HCT116 (cell line): Measurements from ENCODE around the gene ATP2C1. TPM values are rescaled to one million over a fixed set of nuclear protein-coding genes. Genes with fewer than 3 reads are reported as not detected.

Source experiments
- ATAC-seq: fragments of 200-7000 bp; cut with Tn5 transposase; 2 replicates; pipeline ENCODE4 v1.9.1; 2020; ENCODE audit warnings: mild to moderate bottlenecking, moderate library complexity
- BruUV-seq: library from RNA; stranded (reverse); fragments of 400-500 nt; replicated peaks from 2 replicates; lab custom pipeline; 2021; lab: Mats Ljungman, UMichigan
- CTCF ChIA-PET: fragments of 300-600 bp; sonication (Branson Sonifier 250); formaldehyde crosslinking; loops from one replicate; lab custom pipeline; 2021; ENCODE audit warnings: antibody characterized with exemption; lab: Charles Lee
- POLR2A ChIA-PET: fragments of 300-600, 350-600 bp; sonication (Branson Sonifier 250); formaldehyde crosslinking; loops from one replicate; lab custom pipeline; 2021; ENCODE audit warnings: antibody characterized with exemption; lab: Charles Lee
- RAD21 ChIA-PET, 2 experiments: fragments of 300-600 bp; sonication (Branson Sonifier 250); formaldehyde crosslinking; loops; one replicate each; lab custom pipeline; 2023; ENCODE audit warnings: low total read pairs in 2 of 2; ENCODE audit not compliant: uncharacterized antibody in 2 of 2, unreplicated experiment in 2 of 2, low non-redundant PET in 1 of 2; lab: Charles Lee
- DNase-seq: peaks from one replicate; pipeline ENCODE4 v3.0.0-alpha.2; 2010; ENCODE audit warnings: low read depth, low spot score
- H2AFZ ChIP-seq: fragments of 200-600 bp; shearing (Covaris generic), sonication (generic); 2 replicates; pipeline ENCODE4 v1.6.1; 2017; ENCODE audit warnings: low read depth, mixed run types, mixed read lengths, antibody characterized with exemption, low read length; ENCODE audit not compliant: poor library complexity, severe bottlenecking
- H3K27ac ChIP-seq: 2 replicates; pipeline ENCODE4 v1.5.1; 2012; ENCODE audit warnings: low read depth, low read length
- H3K27me3 ChIP-seq: fragments of 200-600 bp; sonication (generic); 2 replicates; pipeline ENCODE4 v1.6.1; 2016; ENCODE audit warnings: mixed run types, low read length, mixed read lengths; ENCODE audit not compliant: insufficient read depth
- H3K36me3 ChIP-seq, 2 experiments: fragments of 200-500 bp in 1 of 2; fragments of 200-600 bp in 1 of 2; sonication (Bioruptor generic) in 1 of 2; sonication (generic) in 1 of 2; 2 replicates each; pipeline versions ENCODE4 v1.5.1 to v1.6.1; 2014 to 2016; ENCODE audit warnings: low read length in 2 of 2, inconsistent platforms in 1 of 2, mixed read lengths in 1 of 2, mixed run types in 1 of 2; ENCODE audit not compliant: insufficient read depth in 2 of 2, control insufficient read depth in 1 of 2
- H3K4me1 ChIP-seq, 2 experiments: fragments of 200-600 bp in 1 of 2; sonication (generic) in 1 of 2; 2 replicates each; pipeline versions ENCODE4 v1.5.1 to v1.6.1; 2012 to 2017; ENCODE audit warnings: low read length in 2 of 2, inconsistent platforms in 1 of 2, mild to moderate bottlenecking in 1 of 2, mixed read lengths in 1 of 2, mixed run types in 1 of 2, moderate library complexity in 1 of 2; ENCODE audit not compliant: insufficient read depth in 2 of 2, control insufficient read depth in 1 of 2
- H3K4me2 ChIP-seq: fragments of 200-600 bp; sonication (generic); 2 replicates; pipeline ENCODE4 v1.6.1; 2017; ENCODE audit warnings: mixed run types, low read length, mixed read lengths
- H3K4me3 ChIP-seq, 2 experiments: fragments of 200-600 bp in 1 of 2; sonication (generic) in 1 of 2; replicated peaks in 1 of 2; 2 replicates each; pipeline ENCODE4 v1.5.1; 2011 to 2016; ENCODE audit warnings: low read length in 2 of 2, control low read depth in 1 of 2, low read depth in 1 of 2, mild to moderate bottlenecking in 1 of 2, mixed read lengths in 1 of 2, mixed run types in 1 of 2
- H3K79me2 ChIP-seq: fragments of 200-600 bp; sonication (generic); 2 replicates; pipeline ENCODE4 v1.6.1; 2017; ENCODE audit warnings: mild to moderate bottlenecking, mixed run types, low read length, moderate library complexity, mixed read lengths; ENCODE audit not compliant: insufficient read depth
- H3K9ac ChIP-seq: fragments of 200-600 bp; sonication (generic); 2 replicates; pipeline ENCODE4 v1.6.1; 2016; ENCODE audit warnings: low read length, mixed read lengths
- H3K9me2 ChIP-seq: fragments of 200-600 bp; sonication (generic), shearing (Covaris generic); 2 replicates; pipeline ENCODE4 v1.6.1; 2017; ENCODE audit warnings: mixed run types, mild to moderate bottlenecking, moderate library complexity; ENCODE audit not compliant: insufficient read depth
- H3K9me3 ChIP-seq, 2 experiments: fragments of 200-500 bp in 1 of 2; fragments of 200-600 bp in 1 of 2; sonication (Bioruptor generic) in 1 of 2; sonication (generic) in 1 of 2; 2 replicates each; pipeline ENCODE4 v1.6.1; 2014 to 2017; ENCODE audit warnings: low read length in 2 of 2, mixed read lengths in 2 of 2, inconsistent platforms in 1 of 2, low read depth in 1 of 2, mild to moderate bottlenecking in 1 of 2, mixed run types in 1 of 2, moderate library complexity in 1 of 2; ENCODE audit not compliant: control insufficient read depth in 1 of 2, insufficient read depth in 1 of 2
- H4K20me1 ChIP-seq: fragments of 200-600 bp; sonication (generic), shearing (Covaris generic); 2 replicates; pipeline ENCODE4 v1.6.1; 2017; ENCODE audit warnings: mixed run types, mild to moderate bottlenecking, moderate library complexity; ENCODE audit not compliant: insufficient read depth
- CBX3 ChIP-seq: IDR thresholded peaks from 2 replicates; pipeline ENCODE4 v1.6.1; 2012; ENCODE audit warnings: low read depth
- CEBPB ChIP-seq: IDR thresholded peaks from 2 replicates; pipeline ENCODE4 v1.6.1; 2012; ENCODE audit warnings: low read depth
- EGR1 ChIP-seq: IDR thresholded peaks from 2 replicates; pipeline ENCODE4 v1.6.1; 2012; ENCODE audit warnings: low read depth
- EZH2 ChIP-seq: fragments of 200-600 bp; sonication (generic); IDR thresholded peaks from 2 replicates; pipeline ENCODE4 v1.6.1; 2017; ENCODE audit warnings: antibody characterized with exemption, mixed run types
- FOSL1 ChIP-seq: IDR thresholded peaks from 2 replicates; pipeline ENCODE4 v1.6.1; 2012; ENCODE audit warnings: low read depth
- MAX ChIP-seq: IDR thresholded peaks from 2 replicates; pipeline ENCODE4 v1.6.1; 2012
- POLR2A ChIP-seq: IDR thresholded peaks from 2 replicates; pipeline ENCODE4 v1.7.0; 2011; ENCODE audit warnings: borderline replicate concordance; ENCODE audit not compliant: insufficient read depth, insufficient read length; ENCODE audit errors: extremely low read depth
- POLR2AphosphoS5 ChIP-seq: IDR thresholded peaks from 2 replicates; pipeline ENCODE4 v1.6.1; 2011; ENCODE audit warnings: mild to moderate bottlenecking, low read depth, low read length, moderate library complexity
- RAD21 ChIP-seq: IDR thresholded peaks from 2 replicates; pipeline ENCODE4 v1.6.1; 2012; ENCODE audit warnings: low read depth, mild to moderate bottlenecking
- REST ChIP-seq: IDR thresholded peaks from 2 replicates; pipeline ENCODE4 v1.6.1; 2012; ENCODE audit warnings: low read depth
- SP1 ChIP-seq: IDR thresholded peaks from 2 replicates; pipeline ENCODE4 v1.6.1; 2012; ENCODE audit warnings: low read depth
- SRF ChIP-seq: IDR thresholded peaks from 2 replicates; pipeline ENCODE4 v1.6.1; 2012; ENCODE audit warnings: low read depth
- TCF7L2 ChIP-seq: IDR thresholded peaks from 2 replicates; pipeline ENCODE4 v1.7.0; 2011; ENCODE audit warnings: borderline replicate concordance, inconsistent platforms; ENCODE audit not compliant: insufficient read depth, insufficient read length; ENCODE audit errors: extremely low read depth
- YY1 ChIP-seq: IDR thresholded peaks from 2 replicates; pipeline ENCODE4 v1.6.1; 2011; ENCODE audit warnings: low read length, low read depth, moderate library complexity, mild to moderate bottlenecking; ENCODE audit not compliant: insufficient replicate concordance; ENCODE audit errors: extremely low read depth
- ZBTB33 ChIP-seq: IDR thresholded peaks from 2 replicates; pipeline ENCODE4 v1.6.1; 2011; ENCODE audit warnings: mild to moderate bottlenecking, low read length, moderate library complexity; ENCODE audit not compliant: insufficient replicate concordance; ENCODE audit errors: extremely low read depth
- ZFX ChIP-seq: fragments of 450-650 bp; IDR thresholded peaks from 2 replicates; pipeline ENCODE4 v1.6.1; 2017
- ZNF274 ChIP-seq: fragments of 200-500 bp; sonication (Bioruptor generic); IDR thresholded peaks from 2 replicates; pipeline ENCODE4 v1.6.1; 2014; ENCODE audit warnings: mild to moderate bottlenecking, low read depth, low read length, inconsistent platforms
- intact Hi-C: fragments of 100-400 bp; cut with micrococcal nuclease; formaldehyde crosslinking; loops from 2 replicates; pipeline ENCODE4 v1.10.0; 2022
- total RNA-seq: library from RNA; stranded (reverse); gene quantifications from one replicate; pipeline ENCODE4 v1.2.1, GENCODE V29; 2021; ENCODE audit not compliant: unreplicated experiment

Gene ATP2C1
- total RNA-seq, 1 experiment from 2014 or later = 69.1 TPM

GRCh38 chr3:130844462-130844861 lies 49.4 kb upstream of the ATP2C1 start:
- ChIA-PET POLR2A (no interaction called here), CTCF (no interaction called here), RAD21 (no interaction called here)
- no peak overlapping the region for H3K4me3 ChIP-seq
- no peaks in the 10 kb centered on the region for H3K79me2 ChIP-seq
- H3K27me3 ChIP-seq = peaks cover 6% of the 10 kb centered on the region; the same call in 1 of the 2 replicates
- no peak overlapping the region for H3K27ac ChIP-seq
- H3K9ac ChIP-seq = no peak overlapping the region
- ATAC-seq (no peak), DNase-seq (no peak)
- no peak overlapping the region for H3K4me2 ChIP-seq
- no peaks in the 10 kb centered on the region for H3K9me3 ChIP-seq
- H2AFZ ChIP-seq = no peak overlapping the region
- no peaks in the 10 kb centered on the region for H4K20me1 ChIP-seq
- no peaks in the 10 kb centered on the region for H3K36me3 ChIP-seq
- no peaks in the 10 kb centered on the region for H3K4me1 ChIP-seq
- no TSS peak for BruUV-seq
- H3K9me2 ChIP-seq = no peaks in the 10 kb centered on the region
- TF ChIP-seq POLR2AphosphoS5 (no peak), SRF (no peak), YY1 (no peak), FOSL1 (no peak), ZBTB33 (no peak), MAX (no peak), CEBPB (no peak), RAD21 (no peak), ZFX (no peak), CBX3 (no peak), REST (no peak), POLR2A (no peak), ZNF274 (no peak), EGR1 (no peak), SP1 (no peak), TCF7L2 (no peak), EZH2 (no peak)
- TF ChIP-seq, all 23 proteins: peak for 0
- intact Hi-C loops = no loop called here
